Thyroid gland (tissue), 4 donors: ENCODE data around the gene GRB2.

Experiments
- POLR2A ChIP-seq, 2 donors: fragments of 450-650 bp; IDR thresholded peaks; one replicate each; pipeline ENCODE4 v1.6.1; 2017; ENCODE audit warnings: antibody characterized with exemption in 2 of 2, mild to moderate bottlenecking in 2 of 2, moderate library complexity in 1 of 2
- TF ChIP-seq, protein P1 (sequence below), 6 experiments: fragments of 200-600 bp in 3 of 6; fragments of 450-650 bp in 3 of 6; sonication (generic) in 3 of 6; IDR thresholded peaks; one replicate each; pipeline ENCODE4 v1.5.1; 2016 to 2019; ENCODE audit warnings: antibody characterized with exemption in 6 of 6, mild to moderate bottlenecking in 2 of 6, inconsistent platforms in 1 of 6, moderate library complexity in 1 of 6

DNA sequence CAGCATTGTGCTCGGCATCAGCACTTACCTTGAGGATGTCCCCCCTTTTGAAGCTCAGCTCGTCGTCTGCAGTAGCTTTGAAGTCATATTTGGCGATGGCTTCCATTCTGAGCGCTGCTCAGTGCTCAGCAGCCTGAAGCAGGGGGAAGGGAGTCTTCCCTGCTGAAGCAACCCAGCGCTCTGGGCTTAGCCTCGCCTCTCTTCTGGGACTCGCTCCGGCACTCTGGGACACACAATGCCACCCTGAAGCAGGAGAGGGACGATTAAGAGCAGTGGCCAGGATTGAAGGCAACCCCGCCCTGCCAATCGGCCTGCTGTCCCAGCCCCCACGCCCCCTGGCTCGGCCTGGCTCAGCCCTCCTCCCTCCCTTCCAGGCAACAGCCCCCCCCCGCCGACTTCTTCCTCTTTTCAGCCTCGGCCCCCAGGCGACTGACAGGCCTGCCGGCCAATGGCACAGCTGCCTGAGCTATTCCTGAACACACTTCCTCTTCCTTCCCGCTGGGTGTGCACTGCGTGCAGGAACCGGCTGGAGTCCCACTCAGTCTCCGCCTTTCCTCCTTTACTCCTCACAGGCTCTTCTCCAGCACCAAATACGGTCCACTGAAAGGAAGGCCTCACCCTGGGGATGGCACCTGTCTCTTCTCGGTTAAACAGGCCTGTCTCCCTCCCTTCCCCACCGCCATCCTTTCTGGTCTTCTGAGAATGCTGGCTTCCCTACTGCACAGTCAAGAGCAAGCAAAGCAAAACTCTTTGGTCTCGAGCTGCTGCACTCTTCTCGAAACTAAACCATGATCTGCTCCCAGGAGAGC lies 11.8 kb downstream of the GRB2 start:
- TF ChIP-seq, protein P1, sequence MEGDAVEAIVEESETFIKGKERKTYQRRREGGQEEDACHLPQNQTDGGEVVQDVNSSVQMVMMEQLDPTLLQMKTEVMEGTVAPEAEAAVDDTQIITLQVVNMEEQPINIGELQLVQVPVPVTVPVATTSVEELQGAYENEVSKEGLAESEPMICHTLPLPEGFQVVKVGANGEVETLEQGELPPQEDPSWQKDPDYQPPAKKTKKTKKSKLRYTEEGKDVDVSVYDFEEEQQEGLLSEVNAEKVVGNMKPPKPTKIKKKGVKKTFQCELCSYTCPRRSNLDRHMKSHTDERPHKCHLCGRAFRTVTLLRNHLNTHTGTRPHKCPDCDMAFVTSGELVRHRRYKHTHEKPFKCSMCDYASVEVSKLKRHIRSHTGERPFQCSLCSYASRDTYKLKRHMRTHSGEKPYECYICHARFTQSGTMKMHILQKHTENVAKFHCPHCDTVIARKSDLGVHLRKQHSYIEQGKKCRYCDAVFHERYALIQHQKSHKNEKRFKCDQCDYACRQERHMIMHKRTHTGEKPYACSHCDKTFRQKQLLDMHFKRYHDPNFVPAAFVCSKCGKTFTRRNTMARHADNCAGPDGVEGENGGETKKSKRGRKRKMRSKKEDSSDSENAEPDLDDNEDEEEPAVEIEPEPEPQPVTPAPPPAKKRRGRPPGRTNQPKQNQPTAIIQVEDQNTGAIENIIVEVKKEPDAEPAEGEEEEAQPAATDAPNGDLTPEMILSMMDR (IDR thresholded peaks at IDR 0.05) = peak in 2 of 6 experiments; percentile 37 to 42
- TF ChIP-seq POLR2A (IDR thresholded peaks at IDR 0.05) = peak in 1 of 2 donors; percentile 78
